ENCODE measurements around the gene TTC16.

DNA sequence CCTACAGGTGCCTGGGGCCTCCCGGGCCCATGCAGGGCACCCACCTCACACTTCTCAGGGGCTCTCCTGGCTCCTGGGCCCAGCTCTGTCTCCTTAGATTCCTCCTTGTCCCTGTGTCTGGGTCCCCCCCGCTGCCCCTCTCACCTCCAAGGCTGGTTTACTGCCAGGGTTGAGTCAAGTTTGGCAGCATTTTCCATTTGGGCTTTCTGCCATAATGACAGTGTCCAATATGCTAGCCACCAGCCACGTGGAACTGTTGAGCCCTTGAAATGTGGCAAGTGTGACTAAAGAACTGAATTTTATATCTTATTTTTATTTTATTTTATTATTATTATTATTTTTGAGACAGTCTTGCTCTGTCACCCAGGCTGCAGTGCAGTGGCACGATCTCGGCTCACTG lies 1.9 kb downstream of the TTC16 start:
- TF ChIP-seq, protein P1, sequence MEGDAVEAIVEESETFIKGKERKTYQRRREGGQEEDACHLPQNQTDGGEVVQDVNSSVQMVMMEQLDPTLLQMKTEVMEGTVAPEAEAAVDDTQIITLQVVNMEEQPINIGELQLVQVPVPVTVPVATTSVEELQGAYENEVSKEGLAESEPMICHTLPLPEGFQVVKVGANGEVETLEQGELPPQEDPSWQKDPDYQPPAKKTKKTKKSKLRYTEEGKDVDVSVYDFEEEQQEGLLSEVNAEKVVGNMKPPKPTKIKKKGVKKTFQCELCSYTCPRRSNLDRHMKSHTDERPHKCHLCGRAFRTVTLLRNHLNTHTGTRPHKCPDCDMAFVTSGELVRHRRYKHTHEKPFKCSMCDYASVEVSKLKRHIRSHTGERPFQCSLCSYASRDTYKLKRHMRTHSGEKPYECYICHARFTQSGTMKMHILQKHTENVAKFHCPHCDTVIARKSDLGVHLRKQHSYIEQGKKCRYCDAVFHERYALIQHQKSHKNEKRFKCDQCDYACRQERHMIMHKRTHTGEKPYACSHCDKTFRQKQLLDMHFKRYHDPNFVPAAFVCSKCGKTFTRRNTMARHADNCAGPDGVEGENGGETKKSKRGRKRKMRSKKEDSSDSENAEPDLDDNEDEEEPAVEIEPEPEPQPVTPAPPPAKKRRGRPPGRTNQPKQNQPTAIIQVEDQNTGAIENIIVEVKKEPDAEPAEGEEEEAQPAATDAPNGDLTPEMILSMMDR (IDR thresholded peaks at IDR 0.05; ENCODE audit: low read depth, low read length): no peak
- TF ChIP-seq POLR2A (IDR thresholded peaks at IDR 0.05; ENCODE audit: extremely low read depth, insufficient read length) (no peak), MYC (IDR thresholded peaks at IDR 0.05; ENCODE audit: low read depth, low read length) (no peak)
- TF ChIP-seq, protein P2, sequence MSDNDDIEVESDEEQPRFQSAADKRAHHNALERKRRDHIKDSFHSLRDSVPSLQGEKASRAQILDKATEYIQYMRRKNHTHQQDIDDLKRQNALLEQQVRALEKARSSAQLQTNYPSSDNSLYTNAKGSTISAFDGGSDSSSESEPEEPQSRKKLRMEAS (IDR thresholded peaks at IDR 0.05; ENCODE audit: low read depth, low read length): no peak

Measured in NB4 (cell line).